GM21619 (cell line): ENCODE measurements around the gene CLEC4M.
"Not testable (repeated sequence)": the region's sequence is repeated elsewhere in the genome, so short reads cannot be mapped to it uniquely, and the experiment has no call there.

ENCODE experiments used
- ATAC-seq: cut with Tn5 transposase; IDR thresholded peaks from one replicate; pipeline ENCODE4 v1.9.1; 2021; ENCODE audit not compliant: unreplicated experiment

CLEC4M gene

DNA sequence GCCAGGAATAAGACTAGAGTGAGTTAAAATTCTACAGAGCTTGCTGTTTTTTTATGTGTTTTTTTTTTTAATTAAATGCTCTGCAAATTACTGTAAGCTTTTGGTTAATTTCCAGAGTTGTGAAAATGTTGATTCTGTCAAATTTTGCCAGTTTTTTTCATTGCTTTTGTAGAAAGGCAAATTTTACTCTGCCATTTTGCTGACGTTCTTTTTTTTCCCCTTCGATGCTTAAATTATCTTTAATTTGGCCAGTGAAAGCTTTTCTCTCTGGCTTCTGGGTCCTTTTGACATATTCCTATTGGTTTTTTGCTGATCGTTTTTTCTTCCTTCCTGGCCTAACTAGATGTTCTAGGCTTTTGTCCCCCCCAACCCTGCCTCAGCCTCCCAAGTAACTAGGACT, 43.2 kb downstream of the CLEC4M start:
- ATAC-seq: no peak

DNA sequence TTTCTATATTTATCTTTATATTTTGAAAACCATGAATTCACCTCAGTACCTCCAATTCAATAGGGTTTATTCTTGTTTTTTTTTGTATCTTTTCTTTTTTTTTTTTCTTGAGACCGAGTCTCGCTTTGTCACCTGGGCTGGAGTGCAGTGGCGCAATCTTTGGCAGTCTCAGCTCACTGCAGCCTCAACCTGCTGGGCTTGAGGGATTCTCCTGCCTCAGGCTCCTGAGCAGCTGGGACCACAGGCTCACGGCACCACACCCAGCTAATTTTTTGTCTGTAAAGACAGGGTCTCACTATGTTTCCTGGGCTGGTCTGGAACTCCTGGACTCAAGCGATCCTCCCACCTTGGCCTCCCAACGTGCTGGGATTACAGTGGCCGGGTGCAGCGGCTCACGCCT, 43.8 kb downstream of the CLEC4M start:
- ATAC-seq: no peak

DNA sequence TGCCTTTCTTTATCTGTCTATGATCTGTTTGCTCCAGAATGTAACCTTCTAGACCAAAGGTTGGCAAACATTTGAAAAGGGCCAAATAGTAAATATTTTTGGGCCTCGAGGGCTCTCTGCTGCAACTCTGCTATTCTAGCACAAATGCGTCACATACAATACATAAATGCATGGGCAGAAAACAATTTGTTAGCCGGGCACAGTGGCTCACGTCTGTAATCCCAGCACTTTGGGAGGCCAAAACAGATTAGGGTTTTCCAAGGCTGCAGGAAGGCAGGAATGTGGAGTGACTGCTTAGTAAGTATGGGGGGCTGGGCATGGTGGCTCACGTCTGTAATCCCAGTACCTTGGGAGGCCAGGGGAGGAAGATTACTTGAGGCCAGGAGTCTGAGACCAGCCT, 45.1 kb downstream of the CLEC4M start:
- ATAC-seq: no peak

DNA sequence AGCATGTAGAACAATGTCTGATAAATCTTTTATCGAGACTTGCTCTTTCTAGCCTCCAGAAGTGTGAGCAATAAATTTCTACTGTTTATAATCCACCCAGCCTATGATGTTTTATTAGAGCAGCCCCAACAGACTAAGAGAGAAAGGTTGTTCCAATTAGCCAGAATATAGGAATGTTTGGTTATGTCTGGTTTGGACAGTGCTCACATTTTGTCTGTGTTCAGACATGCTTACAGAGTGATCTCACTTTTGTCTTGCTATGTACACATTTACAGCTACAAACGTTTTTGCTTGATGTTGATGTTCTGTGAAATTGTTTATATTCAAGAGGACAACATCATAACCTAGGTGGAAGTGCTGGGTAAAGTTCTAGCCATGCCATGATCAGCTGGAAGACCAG, 48.9 kb downstream of the CLEC4M start:
- no peak for ATAC-seq

DNA sequence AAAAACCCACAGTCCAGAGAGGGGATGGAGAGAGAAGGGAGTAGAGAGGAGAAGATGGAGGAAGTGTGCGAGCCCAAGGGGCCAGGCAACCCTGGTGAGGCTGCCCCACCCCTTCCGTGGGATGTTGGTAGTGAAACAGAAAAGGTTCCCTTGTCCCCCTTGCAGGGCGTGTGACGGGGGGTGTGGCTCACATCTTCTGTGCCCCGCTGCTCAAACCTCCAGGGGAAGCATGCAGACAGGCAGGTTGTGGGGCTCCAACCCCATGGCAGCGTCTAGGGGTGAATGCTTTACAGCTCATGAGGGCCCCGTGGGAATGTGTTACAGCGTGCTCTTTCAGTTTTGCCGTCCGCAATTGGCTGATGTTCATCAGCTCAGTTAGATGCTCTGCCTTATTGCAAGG, 52.3 kb downstream of the CLEC4M start:
- ATAC-seq: no peak

DNA sequence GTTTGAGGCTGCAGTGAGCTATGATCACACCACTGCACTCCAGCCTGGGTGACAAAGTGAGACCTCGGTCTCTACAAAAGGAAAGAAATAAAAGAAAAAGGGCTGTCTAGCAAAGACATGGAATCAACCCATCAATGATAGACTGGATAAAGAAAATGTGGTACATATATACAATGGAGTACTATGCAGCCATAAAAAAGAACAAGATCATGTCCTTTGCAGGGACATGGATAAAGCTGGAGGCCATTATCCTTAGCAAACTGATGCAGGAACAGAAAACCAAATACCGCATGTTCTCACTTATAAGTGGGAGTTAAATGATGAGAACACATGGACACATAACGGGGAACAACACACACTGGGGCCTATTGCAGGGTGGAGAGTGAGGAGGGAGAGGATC, 53.0 kb downstream of the CLEC4M start:
- ATAC-seq: not testable (repeated sequence)

DNA sequence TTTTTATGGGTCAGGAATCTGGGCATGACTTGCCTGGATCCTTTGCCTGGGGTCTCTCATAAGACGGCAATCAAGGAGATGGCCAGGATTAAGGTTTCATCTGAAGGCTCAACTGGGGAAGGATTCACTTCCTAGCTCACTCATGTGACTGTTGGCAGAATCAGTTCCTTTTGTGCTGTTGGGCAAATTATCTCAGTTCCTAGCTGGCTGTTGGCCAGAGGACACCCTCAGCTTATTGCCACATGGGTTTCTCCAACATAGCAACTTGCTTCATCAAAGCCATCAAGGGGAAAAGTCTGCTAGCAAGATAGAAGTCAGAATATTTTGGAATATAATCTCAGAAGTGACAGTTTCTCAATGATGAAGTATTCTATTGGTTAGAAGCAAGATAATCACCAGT, 54.8 kb downstream of the CLEC4M start:
- no peak for ATAC-seq

DNA sequence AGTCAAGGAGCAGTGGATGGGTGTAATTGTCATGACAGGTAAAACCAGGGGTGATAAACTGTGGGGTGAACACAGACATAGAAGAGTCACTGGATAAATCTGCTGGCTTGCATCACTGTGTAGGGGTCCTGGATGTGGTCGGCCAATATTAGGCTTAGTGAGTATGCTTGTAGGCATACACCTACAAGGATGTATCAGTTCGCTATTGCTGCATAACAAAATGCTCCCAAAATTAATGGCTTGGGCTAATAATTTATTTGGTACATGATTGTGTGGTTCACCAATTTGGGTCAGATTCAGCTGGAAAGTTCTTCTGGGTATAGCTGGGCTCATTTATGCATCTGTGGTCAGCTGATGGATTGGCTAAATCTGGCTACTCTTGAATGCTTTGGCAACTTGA, 55.8 kb downstream of the CLEC4M start:
- no peak for ATAC-seq
